ENCODE measurements around the gene ZNF532.
"Not testable (repeated sequence)": the region's sequence is repeated elsewhere in the genome, so short reads cannot be mapped to it uniquely, and the experiment has no call there.

The ZNF532 gene

DNA sequence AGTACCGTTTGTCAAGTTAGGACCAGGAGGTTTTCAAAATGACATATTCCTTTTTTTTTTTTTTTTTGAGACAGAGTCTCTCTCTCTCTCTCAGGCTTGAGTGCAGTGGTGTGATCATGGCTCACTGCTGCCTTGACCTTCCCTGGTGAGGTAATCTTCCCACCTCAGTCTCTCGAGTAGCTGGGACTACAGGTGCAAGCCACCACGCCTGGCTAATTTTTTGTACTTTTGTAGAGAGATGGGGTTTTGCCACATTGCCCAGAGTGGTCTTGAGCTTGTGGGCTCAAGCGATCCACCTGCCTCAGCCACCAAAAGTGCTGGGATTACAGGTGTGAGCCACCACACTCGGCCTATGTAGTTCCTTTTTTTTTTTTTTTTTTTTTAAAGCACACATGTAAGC, 147.1 kb downstream of the ZNF532 start:
- DNase-seq = no peak

DNA sequence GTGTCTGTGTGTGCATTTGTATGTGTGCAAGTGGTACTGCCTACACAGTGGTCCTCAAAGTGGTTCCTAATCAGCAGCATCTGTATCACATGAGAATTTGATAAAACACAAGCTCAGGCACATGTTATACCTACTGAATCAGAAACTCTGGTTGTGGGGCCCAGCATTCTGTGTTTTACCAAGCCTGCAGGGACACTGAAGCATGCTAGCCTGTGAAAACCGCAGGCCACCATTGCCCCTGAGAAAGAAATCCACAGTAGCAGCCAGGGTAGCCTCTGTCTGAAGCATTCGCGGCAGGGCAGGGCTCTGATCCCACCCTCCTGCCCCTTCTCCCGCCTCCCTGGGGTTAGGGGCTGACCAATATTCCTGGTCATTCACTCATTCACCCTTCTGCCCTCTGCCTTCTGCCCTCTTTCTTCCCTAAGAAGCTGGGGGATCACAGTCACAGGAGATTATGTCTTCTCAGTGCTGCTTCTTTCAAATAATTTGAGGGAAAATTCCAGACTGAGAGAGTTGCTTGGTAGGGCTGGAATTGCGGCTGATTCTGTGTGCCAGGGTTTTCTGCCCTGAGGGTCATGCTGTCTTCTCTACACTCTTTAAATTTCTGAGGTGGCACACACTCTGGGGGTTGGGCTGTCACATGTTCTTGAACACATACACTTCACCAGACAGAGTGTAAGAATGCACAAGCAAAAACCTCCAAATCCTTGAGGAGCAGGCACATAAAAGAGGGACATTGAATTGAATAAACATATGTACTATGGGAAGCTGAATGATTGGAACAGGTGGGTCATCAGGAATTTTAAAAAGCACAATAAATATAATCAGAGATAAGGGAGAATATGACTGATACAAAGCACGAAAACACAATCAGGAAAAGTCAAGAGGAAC, 148.4 kb downstream of the ZNF532 start:
- no peak for DNase-seq

DNA sequence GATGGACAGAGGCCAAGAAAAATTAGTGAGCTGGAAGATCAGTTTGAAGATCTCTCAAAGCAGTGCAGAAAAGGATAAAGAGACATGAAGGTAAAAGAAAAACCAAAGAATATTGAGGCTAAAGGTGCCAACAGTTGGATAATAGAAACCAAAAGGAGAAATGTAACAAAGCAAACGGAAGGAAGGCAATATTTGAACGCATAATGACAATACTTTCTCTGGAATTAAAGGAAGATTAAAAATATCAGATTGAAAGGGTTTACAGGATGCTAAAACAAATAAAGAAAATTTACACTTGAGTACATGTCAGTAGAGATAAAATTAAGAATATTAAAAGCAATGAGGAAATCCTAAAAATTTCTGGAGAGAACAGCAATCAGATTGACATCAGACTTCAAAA, 149.1 kb downstream of the ZNF532 start:
- no peak for DNase-seq

DNA sequence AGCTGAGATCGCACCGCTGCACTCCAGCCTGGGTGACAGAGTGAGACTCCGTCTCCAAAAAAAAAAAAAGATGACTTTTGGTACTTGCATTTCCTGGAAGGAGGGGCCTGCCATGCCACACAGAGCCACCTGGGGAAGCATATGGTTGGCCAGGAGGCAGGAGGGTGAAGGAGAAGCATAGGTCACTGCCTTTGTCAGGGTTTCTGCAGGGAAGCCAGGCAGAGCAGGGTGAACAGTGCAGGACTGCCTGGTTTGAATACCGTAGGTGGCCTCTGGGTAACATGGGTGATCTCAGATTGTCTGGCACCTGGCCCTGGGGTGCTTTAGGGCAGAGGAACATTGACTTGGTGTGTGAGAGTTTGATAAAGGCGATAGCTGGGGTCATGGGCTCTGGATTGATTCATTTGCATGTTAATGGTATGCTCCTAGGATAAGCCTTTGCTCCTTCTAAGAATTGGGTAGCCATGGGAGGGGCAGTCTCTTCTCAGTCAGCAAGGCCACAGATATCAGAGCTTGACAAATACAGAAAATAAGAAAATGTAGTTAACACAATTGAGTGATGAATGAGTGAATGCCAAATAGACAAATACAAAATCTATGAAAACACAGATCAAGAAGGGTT, 151.0 kb downstream of the ZNF532 start:
- no peak for DNase-seq

DNA sequence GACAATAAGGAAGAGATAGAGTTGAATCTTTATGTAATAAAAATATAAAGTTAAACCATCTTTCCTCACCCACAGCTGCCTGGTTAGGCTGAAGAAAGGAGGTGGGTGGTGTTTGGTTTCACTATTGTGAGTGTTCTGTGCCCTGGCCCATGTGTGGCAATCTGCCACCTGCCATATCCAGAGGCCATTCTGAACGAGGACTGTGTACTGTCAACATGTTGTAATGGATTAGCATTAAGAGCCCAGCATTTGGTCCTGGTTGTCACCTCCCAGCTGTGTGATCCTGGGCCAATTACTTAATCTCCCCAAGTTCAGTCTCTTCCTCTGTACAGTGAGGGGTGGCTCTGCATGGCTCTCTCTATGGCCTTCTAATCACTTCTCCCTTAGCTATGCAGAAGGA, 156.8 kb downstream of the ZNF532 start:
- DNase-seq = no peak

DNA sequence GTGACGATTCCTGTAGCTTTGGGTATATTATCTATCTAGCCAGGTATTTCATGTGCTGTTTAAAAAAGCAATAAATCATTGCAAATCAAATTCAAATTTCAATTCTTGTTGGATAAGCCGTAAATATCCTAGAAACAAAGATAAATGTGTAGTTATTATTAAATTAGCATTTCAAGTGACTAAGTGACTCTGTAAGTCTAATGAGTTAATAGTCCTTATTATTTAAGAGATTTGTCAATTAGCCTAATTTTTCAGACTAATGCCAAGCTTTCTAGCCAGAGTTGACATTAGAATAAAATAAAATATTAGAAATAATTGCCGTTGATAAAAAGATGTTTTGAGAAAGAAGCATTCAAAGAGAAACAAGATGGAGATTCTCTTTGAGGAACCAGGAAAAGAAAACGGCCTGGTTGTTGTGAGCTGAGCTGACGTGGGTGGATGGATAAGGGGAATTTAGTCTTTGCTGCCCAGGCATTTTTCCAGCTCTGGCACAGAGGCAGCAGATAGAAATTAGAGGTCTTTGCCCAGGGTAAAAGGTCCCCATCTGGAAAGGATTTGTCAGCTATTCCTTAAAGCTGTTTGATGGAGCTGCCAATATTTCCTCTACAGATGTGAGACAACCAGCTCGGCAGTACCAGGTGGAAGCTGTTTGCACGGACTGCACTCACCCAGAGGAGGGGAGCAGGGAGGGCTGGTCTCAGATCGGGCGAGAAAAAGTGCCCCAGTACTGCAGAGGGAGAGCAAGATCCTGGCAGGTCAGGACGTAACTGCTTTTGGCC, 157.7 kb downstream of the ZNF532 start:
- peak; percentile 28 for DNase-seq

DNA sequence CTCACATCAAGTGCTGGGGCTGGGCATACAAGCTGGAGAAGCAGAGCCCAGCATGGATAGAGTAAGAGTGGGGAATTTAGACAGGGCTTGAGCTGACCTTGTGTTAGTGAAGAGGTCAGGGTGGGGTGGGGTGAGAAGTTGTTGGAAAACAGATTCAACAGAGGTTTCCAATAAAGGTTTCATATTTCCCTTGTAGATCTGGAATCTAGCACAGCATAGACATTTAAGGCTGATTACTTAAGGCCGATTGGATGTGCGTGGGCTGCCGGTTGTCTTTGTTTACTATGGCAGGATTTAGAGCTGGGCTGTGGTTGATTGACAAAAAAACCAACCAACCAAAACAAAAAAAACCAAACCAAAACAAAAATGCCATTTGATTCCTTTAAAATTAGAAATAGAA, 160.2 kb downstream of the ZNF532 start:
- peak; percentile 18 for DNase-seq

DNA sequence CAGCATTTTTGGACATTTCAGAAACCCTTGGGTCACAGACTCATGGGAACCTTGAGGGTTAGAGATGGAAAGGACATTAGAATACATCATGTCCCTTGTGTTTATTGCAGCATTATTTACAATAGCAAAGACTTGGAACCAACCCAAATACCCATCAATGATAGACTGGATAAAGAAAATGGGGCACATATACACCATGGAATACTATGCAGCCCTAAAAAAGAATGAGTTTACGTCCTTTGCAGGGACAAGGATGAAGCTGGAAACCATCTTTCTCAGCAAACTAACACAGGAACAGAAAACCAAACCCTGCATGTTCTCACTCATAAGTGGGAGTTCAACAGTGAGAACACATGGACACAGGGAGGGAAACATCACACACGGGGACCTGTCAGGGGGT, 160.9 kb downstream of the ZNF532 start:
- DNase-seq = not testable (repeated sequence)

DNA sequence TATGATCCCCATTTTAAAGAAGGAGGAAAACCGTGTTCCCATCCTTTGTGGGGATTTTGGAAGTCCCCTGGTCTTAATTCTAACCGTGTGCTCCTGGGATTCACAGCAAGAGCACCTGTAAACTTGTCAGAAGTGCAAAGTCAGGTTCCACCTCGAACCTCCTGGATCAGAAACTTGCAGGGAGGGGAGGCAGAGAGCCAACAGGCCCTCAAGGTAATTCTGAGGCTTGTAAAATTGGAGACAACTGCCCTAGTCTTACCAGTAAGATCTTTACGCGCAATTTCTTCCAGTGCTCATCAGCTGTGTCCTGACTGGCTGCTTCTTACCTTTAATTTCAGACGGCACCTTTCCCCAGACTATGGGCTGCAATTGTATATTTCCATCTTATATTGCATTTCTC, 161.7 kb downstream of the ZNF532 start:
- no peak for DNase-seq

DNA sequence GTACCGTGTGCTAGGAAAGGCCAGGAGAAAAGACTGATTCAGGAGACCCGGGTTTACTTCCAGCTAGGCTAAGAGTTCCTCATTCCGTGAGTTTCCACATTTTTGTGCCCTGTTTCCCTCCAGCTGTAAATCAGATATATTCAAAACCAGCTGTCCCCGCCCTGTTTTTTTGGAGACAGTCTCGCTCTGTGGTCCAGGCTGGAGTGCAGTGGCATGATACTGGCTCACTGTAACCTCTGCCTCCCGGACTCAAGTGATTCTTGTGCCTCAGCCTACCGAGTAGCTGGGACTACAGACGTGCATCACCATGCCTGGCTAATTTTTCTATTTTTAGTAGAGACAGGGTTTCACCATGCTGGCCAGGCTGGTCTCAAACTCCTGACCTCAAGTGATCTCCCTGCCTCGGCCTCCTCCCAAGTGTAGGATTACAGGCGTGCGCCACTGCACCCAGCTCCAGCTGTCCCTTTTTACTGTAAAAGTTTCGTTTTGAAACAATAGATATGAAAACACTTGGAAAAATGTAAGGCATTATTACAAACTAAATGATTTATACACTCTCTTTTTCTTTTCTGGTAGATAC, 162.2 kb downstream of the ZNF532 start:
- no peak for DNase-seq

DNA sequence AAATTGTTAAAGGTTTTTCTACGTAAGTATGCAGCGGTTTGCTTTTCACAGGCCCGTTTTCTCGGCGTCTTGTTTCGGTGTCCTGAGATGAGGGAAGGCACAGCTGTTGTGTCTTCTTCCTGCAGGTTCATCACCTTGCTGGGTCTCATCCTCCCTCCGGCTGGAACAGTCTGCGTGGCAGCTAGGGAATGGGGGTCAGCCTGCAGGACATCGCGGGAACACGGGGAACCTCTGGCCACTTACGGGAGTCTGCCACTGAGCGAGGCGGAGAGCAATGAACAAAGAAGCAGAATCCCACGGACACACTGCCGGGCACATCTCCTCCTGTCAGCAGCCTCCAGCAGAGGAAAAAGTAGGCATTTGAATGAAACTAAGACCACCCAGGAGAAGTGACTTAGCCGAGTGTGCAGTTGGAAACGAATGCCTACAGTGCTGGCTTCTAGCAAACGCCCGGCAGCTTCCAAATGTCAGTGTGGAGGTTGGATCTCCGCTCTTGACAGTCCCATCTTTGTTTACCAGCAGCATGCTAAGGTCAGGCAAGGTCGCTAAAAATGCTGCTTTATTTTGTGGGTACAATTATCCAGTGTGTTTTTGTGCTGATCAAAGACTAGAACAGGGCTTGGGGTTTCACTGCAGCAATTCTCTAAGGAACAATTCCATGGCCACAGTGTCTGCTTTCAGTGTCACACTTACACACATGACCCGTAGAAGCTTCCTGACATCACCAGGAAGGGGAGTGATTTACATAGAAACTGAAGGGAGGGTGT, 165.2 kb downstream of the ZNF532 start:
- no peak for DNase-seq

DNA sequence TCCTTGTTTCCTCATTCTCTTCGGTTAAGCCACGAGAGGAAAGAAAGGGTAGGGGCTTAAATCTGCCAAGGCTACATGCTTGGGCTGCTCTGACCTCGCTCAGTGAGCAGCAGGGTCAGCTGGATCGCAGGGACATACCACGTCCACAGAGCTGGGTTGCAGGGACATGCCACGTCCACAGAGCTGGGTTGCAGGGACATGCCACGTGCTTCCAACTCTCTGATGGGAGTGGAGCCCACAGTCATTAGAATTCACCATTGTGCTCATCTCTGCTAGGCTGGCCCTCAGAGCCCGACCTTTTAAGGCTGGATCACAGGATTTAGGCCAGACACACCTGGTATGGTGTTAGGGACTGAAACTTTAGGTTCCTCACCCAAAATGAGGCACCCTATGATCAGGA, 167.6 kb downstream of the ZNF532 start:
- no peak for DNase-seq

DNA sequence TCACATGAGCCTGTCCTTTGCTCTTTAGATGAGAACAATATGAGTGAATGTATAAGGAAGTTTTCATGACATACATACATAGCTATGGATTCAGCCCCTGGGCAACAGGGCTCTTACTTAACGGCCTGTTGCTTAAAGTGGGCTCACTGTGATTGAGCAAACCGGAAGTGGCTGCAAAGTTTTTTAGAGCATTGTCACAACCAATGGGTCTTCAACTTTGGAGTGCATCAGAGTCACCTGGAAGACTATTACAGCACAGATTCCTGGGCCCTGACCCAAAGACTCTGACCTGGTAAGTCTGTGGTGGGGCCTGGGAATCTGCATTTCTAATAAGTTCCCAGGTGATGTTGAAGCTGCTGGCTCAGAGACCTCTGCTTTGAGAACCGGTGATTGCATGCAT, 168.7 kb downstream of the ZNF532 start:
- peak; percentile 50 for DNase-seq

DNA sequence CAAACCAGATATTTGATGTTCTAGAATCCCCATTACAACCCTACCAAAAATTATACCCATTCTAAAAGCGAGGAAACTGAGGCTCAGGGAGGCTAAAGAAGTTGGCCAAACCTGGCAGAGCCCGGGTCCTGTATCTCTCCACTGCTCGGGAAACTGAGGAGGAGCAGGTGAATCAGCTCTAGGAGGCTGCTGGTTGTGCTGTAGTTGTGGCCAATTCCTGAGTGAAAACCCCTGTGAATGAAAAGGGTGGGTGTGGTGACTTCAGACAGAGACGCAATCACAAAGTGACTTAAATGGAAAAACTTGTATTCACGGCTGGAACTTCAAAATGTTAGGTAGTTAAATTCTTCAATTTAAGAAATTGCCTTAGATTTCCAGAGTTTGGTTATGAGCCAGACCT, 169.3 kb downstream of the ZNF532 start:
- no peak for DNase-seq

DNA sequence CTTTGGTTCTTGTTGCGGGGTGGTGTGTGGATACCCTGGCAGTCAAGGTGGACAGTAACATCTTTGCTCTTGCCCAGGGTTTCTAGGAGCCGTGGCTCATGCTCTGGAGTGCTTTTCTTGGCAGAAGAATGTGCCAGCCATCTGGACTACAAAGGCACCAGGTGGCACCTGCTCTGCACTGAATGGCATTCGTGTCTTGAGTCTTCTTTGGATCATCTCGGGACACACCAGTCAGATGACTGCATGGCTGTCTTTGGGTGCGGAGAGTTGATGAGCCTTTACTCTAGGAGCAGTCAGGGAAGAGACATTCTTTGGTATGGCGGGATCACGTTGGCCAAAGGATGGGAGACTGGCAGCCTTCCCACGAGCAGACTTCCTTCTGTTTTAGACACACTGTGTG, 170.9 kb downstream of the ZNF532 start:
- DNase-seq = no peak

All from fibroblast of skin of right quadriceps (primary cell).